H1 (cell line): ENCODE measurements around the gene LMO2. TPM values are rescaled to one million over a fixed set of nuclear protein-coding genes. Genes with fewer than 3 reads are reported as not detected.

Source experiments
- CTCF ChIA-PET: fragments of 300-600 bp; sonication (Branson Sonifier 250); formaldehyde crosslinking; loops from one replicate; lab custom pipeline; 2021; ENCODE audit not compliant: partially characterized antibody; lab: Charles Lee
- POLR2A ChIA-PET: fragments of 300-600 bp; sonication (Branson Sonifier 250); formaldehyde crosslinking; loops from one replicate; lab custom pipeline; 2021; ENCODE audit warnings: inconsistent platforms; ENCODE audit not compliant: partially characterized antibody; lab: Charles Lee
- DNase-seq, 2 experiments: peaks; one replicate each; pipeline versions ENCODE4 v3.0.0 to v3.0.0-alpha.2; 2010 to 2022; ENCODE audit warnings: low spot score in 2 of 2, low read depth in 1 of 2, mixed read lengths in 1 of 2
- FAIRE-seq: peaks from 2 replicates; lab custom pipeline; 2011; peaks lifted over from hg19 to GRCh38; lab: Jason Lieb, UNC
- H2AFZ ChIP-seq: 2 replicates; pipeline ENCODE4 v1.8.1; 2012; ENCODE audit warnings: low read length, inconsistent platforms
- H2AK5ac ChIP-seq: 2 replicates; pipeline ENCODE4 v1.6.1; 2013; ENCODE audit warnings: low read depth, low read length
- H2BK120ac ChIP-seq: replicated peaks from 2 replicates; pipeline ENCODE3; 2013; ENCODE audit warnings: low read depth, low read length, inconsistent platforms
- H2BK12ac ChIP-seq: 2 replicates; pipeline ENCODE4 v1.6.1; 2013; ENCODE audit warnings: low read depth, low read length
- H2BK15ac ChIP-seq: 2 replicates; pipeline ENCODE4 v1.6.1; 2013; ENCODE audit warnings: low read length
- H2BK20ac ChIP-seq: 2 replicates; pipeline ENCODE4 v1.6.1; 2013; ENCODE audit warnings: low read length
- H2BK5ac ChIP-seq: 2 replicates; pipeline ENCODE4 v1.6.1; 2013; ENCODE audit warnings: low read depth, low read length
- H3K14ac ChIP-seq: 2 replicates; pipeline ENCODE4 v1.6.1; 2013; ENCODE audit warnings: inconsistent platforms; ENCODE audit not compliant: insufficient read length
- H3K18ac ChIP-seq: 2 replicates; pipeline ENCODE4 v1.6.1; 2013; ENCODE audit warnings: low read length; ENCODE audit errors: extremely low read depth
- H3K23ac ChIP-seq: 2 replicates; pipeline ENCODE4 v1.6.1; 2013; ENCODE audit warnings: inconsistent platforms; ENCODE audit not compliant: insufficient read length
- H3K23me2 ChIP-seq: 2 replicates; pipeline ENCODE4 v1.6.1; 2013; ENCODE audit warnings: low read depth, low read length
- H3K27ac ChIP-seq: 2 replicates; pipeline ENCODE4 v1.6.1; 2011; ENCODE audit warnings: low read depth, low read length, inconsistent platforms
- H3K27me3 ChIP-seq, 4 experiments: replicated peaks in 1 of 4; 1 replicate in 1 of 4; 2 replicates in 3 of 4; pipeline versions ENCODE4 v1.6.1 to v1.8.1; 2011 to 2013; ENCODE audit warnings: low read length in 3 of 4, mild to moderate bottlenecking in 3 of 4, inconsistent platforms in 2 of 4, mixed read lengths in 2 of 4, moderate library complexity in 1 of 4; ENCODE audit not compliant: control insufficient read depth in 3 of 4, insufficient read depth in 3 of 4; ENCODE audit errors: extremely low read depth in 1 of 4
- H3K36me3 ChIP-seq, 4 experiments: 2 replicates each; pipeline versions ENCODE4 v1.6.1 to v1.8.1; 2011 to 2013; ENCODE audit warnings: mild to moderate bottlenecking in 4 of 4, low read length in 3 of 4, moderate library complexity in 2 of 4, control low read depth in 1 of 4, inconsistent platforms in 1 of 4; ENCODE audit not compliant: insufficient read depth in 4 of 4, control insufficient read depth in 2 of 4
- H3K4ac ChIP-seq: replicated peaks from 2 replicates; pipeline ENCODE3; 2013; ENCODE audit warnings: low read length, low read depth, mixed read lengths, inconsistent platforms; ENCODE audit not compliant: insufficient read length
- H3K4me1 ChIP-seq, 4 experiments: replicated peaks in 1 of 4; 1 replicate in 1 of 4; 2 replicates in 3 of 4; pipeline versions ENCODE4 v1.6.1 to v1.8.1; 2011 to 2013; ENCODE audit warnings: low read length in 3 of 4, inconsistent platforms in 2 of 4, mixed read lengths in 1 of 4; ENCODE audit not compliant: insufficient read depth in 4 of 4, control insufficient read depth in 3 of 4
- H3K4me2 ChIP-seq, 2 experiments: 2 replicates each; pipeline versions ENCODE4 v1.6.1 to v1.8.1; 2011 to 2013; ENCODE audit warnings: low read depth in 2 of 2, low read length in 2 of 2, control low read depth in 1 of 2, inconsistent platforms in 1 of 2, mild to moderate bottlenecking in 1 of 2; ENCODE audit not compliant: insufficient read depth in 1 of 2
- H3K4me3 ChIP-seq, 4 experiments: fragments of 200-600, 300-600 bp in 1 of 4; sonication (generic), shearing (Covaris generic), sonication (Bioruptor Twin) in 1 of 4; 2 replicates each; pipeline versions ENCODE4 v1.5.1 to v1.8.1; 2011 to 2016; ENCODE audit warnings: low read length in 4 of 4, low read depth in 3 of 4, control low read depth in 2 of 4, inconsistent platforms in 2 of 4, mild to moderate bottlenecking in 2 of 4, mixed read lengths in 1 of 4, moderate library complexity in 1 of 4; ENCODE audit not compliant: insufficient read depth in 2 of 4; ENCODE audit errors: extremely low read depth in 1 of 4
- H3K56ac ChIP-seq: replicated peaks from 2 replicates; pipeline ENCODE3; 2013; ENCODE audit warnings: low read depth, mild to moderate bottlenecking, mixed read lengths, low read length, inconsistent platforms; ENCODE audit not compliant: insufficient read length
- H3K79me1 ChIP-seq: 2 replicates; pipeline ENCODE4 v1.6.1; 2013; ENCODE audit warnings: low read depth, low read length, control low read depth
- H3K79me2 ChIP-seq, 2 experiments: 2 replicates each; pipeline versions ENCODE4 v1.6.1 to v1.8.1; 2012 to 2013; ENCODE audit warnings: low read length in 2 of 2, mild to moderate bottlenecking in 2 of 2, inconsistent platforms in 1 of 2; ENCODE audit not compliant: insufficient read depth in 2 of 2, control insufficient read depth in 1 of 2
- H3K9ac ChIP-seq, 4 experiments: replicated peaks in 1 of 4; 1 replicate in 1 of 4; 2 replicates in 3 of 4; pipeline versions ENCODE4 v1.6.1 to v1.8.1; 2011 to 2013; ENCODE audit warnings: low read depth in 3 of 4, low read length in 3 of 4, control low read depth in 2 of 4, mild to moderate bottlenecking in 2 of 4, moderate library complexity in 2 of 4, inconsistent platforms in 1 of 4; ENCODE audit errors: extremely low read depth in 1 of 4
- H3K9me3 ChIP-seq, 2 experiments: 2 replicates each; pipeline versions ENCODE4 v1.6.1 to v1.8.1; 2012 to 2013; ENCODE audit warnings: mild to moderate bottlenecking in 2 of 2, moderate library complexity in 2 of 2, control low read depth in 1 of 2, inconsistent platforms in 1 of 2, low read depth in 1 of 2, low read length in 1 of 2, mixed read lengths in 1 of 2; ENCODE audit not compliant: insufficient read depth in 2 of 2
- H4K20me1 ChIP-seq, 2 experiments: replicated peaks in 1 of 2; 2 replicates each; pipeline versions ENCODE3 to v1.8.1; 2011 to 2013; ENCODE audit warnings: inconsistent platforms in 2 of 2, low read length in 2 of 2, mild to moderate bottlenecking in 1 of 2; ENCODE audit not compliant: insufficient read depth in 2 of 2, control insufficient read depth in 1 of 2
- H4K5ac ChIP-seq: 2 replicates; pipeline ENCODE4 v1.6.1; 2013; ENCODE audit warnings: low read length, low read depth, mixed read lengths, inconsistent platforms; ENCODE audit not compliant: insufficient read length
- H4K8ac ChIP-seq: 2 replicates; pipeline ENCODE4 v1.8.0; 2013; ENCODE audit warnings: mild to moderate bottlenecking, moderate library complexity, low read length, inconsistent platforms; ENCODE audit not compliant: insufficient read depth; ENCODE audit errors: extremely low read depth
- H4K91ac ChIP-seq: replicated peaks from 2 replicates; pipeline ENCODE3; 2013; ENCODE audit warnings: low read length, mixed read lengths, inconsistent platforms; ENCODE audit not compliant: insufficient read length
- EZH2 ChIP-seq: fragments of 200-600 bp; sonication (generic); IDR thresholded peaks from 2 replicates; pipeline ENCODE4 v1.7.1; 2012; ENCODE audit warnings: low read depth, mild to moderate bottlenecking, moderate library complexity, low read length, inconsistent platforms; ENCODE audit not compliant: severe bottlenecking
- HDAC6 ChIP-seq: IDR thresholded peaks from one replicate; pipeline ENCODE4 v1.7.1; 2012; ENCODE audit warnings: low read depth, mild to moderate bottlenecking, inconsistent platforms, low read length, moderate library complexity
- RFX5 ChIP-seq: IDR thresholded peaks from 2 replicates; pipeline ENCODE4 v1.6.1; 2011; ENCODE audit warnings: low read depth, low read length, improper control_type of control experiment, borderline replicate concordance
- WGBS, 2 experiments: shearing (Covaris generic) in 1 of 2; methylation state at CpG; one replicate each; pipeline versions ENCODE4 v1.1.6 to v1.1.7; 2013 to 2015; ENCODE audit warnings: low lambda C conversion rate in 2 of 2, mixed read lengths in 2 of 2, inconsistent platforms in 1 of 2, low coverage in 1 of 2, missing lambda C conversion rate in 1 of 2; ENCODE audit not compliant: insufficient replicate concordance in 2 of 2, insufficient coverage in 1 of 2, insufficient read length in 1 of 2; ENCODE audit errors: extremely low coverage in 1 of 2, missing lambda C conversion rate in 1 of 2; 5-methylcytosine and 5-hydroxymethylcytosine counted together
- polyA plus RNA-seq, 7 experiments: library from polyadenylated mRNA; depleted of rRNA in 3 of 7; stranded (reverse) in 5 of 7; unstranded in 2 of 7; fragments of >200 nt in 5 of 7; fragments of 200-250 nt in 2 of 7; gene quantifications; 1 replicate in 5 of 7; 2 replicates in 1 of 7; 4 replicates in 1 of 7; pipeline versions ENCODE4 v1.2.1 to v1.2.3, GENCODE V29; 2011 to 2013; ENCODE audit warnings: missing spikeins in 2 of 7, mixed read lengths in 2 of 7
- total RNA-seq: library from RNA; stranded (reverse); fragmentation: NEBNext Ultra II Directional; extraction: Animal tissue kit (Norgen Biotek cat#: 25700); gene quantifications from 2 replicates; pipeline ENCODE4 v1.2.1, GENCODE V29; 2021
- TF ChIP-seq, protein P1 (sequence below): IDR thresholded peaks from 2 replicates; pipeline ENCODE4 v1.6.1; 2012; ENCODE audit warnings: inconsistent platforms

LMO2 gene
- total and polyA plus RNA-seq, 2 of the 8 experiments (the other 6 are each of a cell fraction or from before 2014, with no cell fraction given), result 1.6 to 2.7 TPM

DNA sequence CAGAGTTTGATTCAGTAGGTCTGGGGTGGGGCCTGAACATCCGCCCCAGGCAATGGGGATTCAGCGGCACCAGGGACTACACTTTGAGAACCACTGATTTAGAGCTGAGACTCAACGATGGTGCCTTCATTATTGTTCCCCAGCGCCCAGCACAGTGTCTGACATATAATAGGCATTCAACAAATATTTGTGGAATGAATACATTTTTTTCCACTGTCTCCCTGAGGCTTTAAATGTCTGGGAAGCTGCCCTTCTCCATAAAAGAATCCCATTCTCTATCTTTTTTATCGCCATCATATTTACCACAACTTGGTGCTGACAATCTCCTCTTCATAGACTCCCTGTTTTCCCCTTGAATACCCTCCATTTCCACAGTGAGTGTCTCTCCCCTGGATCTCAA is 23.6 kb upstream of the LMO2 start:
- Histone ChIP-seq H3K4ac (no peak overlapping the region), H3K23ac (no peak overlapping the region), H2BK120ac (no peak overlapping the region), H2BK20ac (no peak overlapping the region), H2BK5ac (no peak overlapping the region), H3K79me2 (no peaks in the 10 kb centered on the region), H3K4me1 (peaks cover 0 to 5% (median 0%) of the 10 kb centered on the region in 4 experiments; a peak in 1 of 7 replicates), H3K27ac (no peak overlapping the region), H3K4me3 (no peak overlapping the region), H4K8ac (no peak overlapping the region), H4K20me1 (no peaks in the 10 kb centered on the region), H4K91ac (no peak overlapping the region), H3K56ac (no peak overlapping the region), H4K5ac (no peak overlapping the region)
- CTCF ChIA-PET, result interaction anchor here (2.2 kb wide), 1 partner anchor 13 kb away, joined by 10 read pairs; no protein-coding TSS in a partner anchor
- FAIRE-seq (no peak), DNase-seq (no peak)
- TF ChIP-seq, protein P1, sequence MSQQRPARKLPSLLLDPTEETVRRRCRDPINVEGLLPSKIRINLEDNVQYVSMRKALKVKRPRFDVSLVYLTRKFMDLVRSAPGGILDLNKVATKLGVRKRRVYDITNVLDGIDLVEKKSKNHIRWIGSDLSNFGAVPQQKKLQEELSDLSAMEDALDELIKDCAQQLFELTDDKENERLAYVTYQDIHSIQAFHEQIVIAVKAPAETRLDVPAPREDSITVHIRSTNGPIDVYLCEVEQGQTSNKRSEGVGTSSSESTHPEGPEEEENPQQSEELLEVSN, result no peak
- TF ChIP-seq EZH2 (no peak), RFX5 (no peak), HDAC6 (no peak)
- TF ChIP-seq, all 59 proteins: peak for 0
- H2AK5ac ChIP-seq, result no peak overlapping the region
- H3K27me3 ChIP-seq, result no peaks in the 10 kb centered on the region
- no peaks in the 10 kb centered on the region for H3K79me1 ChIP-seq
- POLR2A ChIA-PET, result interaction anchor here (1.3 kb wide), 1 partner anchor 11 kb away, joined by 4 read pairs; no protein-coding TSS in a partner anchor
- 94% methylated on average over 5 of the region's 5 CpGs; no CpG with 5 or more reads in 1 of the 2 experiments for WGBS, 2 experiments
- H2AFZ ChIP-seq, result no peak overlapping the region
- H2BK12ac ChIP-seq, result no peak overlapping the region
- H3K9me3 ChIP-seq, result peaks cover 0 to 4% of the 10 kb centered on the region in 2 experiments; a peak in 1 of 4 replicates
- no peaks in the 10 kb centered on the region for H3K36me3 ChIP-seq
- no peak overlapping the region for H3K9ac ChIP-seq
- H3K23me2 ChIP-seq, result no peaks in the 10 kb centered on the region
- no peak overlapping the region for H2BK15ac ChIP-seq
- H3K4me2 ChIP-seq, result no peak overlapping the region
- H3K18ac ChIP-seq, result no peak overlapping the region
- no peak overlapping the region for H3K14ac ChIP-seq
